Hippocampal formation (tissue), 2 donors: ENCODE data around the gene ITGAD.

Experiments
- DNase-seq, 2 donors: peaks; one replicate each; lab custom pipeline; 2025; lab: John Stamatoyannopoulos, UW

Gene ITGAD

GRCh38 chr16:31393056-31393455 is at the start of gene ITGAD:
ITGAD (plus strand) TSS chr16:31393335; CDS start chr16:31393361, 26 bp downstream.
- DNase-seq, result no peak

GRCh38 chr16:31344712-31345111 is 48.4 kb upstream of the ITGAD start:
- DNase-seq, result no peak

GRCh38 chr16:31347445-31347844 is 45.7 kb upstream of the ITGAD start:
- no peak for DNase-seq

- no peak for DNase-seq
Measured at GRCh38 chr16:31348579-31348978, 44.6 kb upstream of the ITGAD start.

- no peak for DNase-seq
Measured at GRCh38 chr16:31350275-31351005, 42.7 kb upstream of the ITGAD start.

GRCh38 chr16:31351246-31351941 is 41.7 kb upstream of the ITGAD start:
- DNase-seq, result no peak

GRCh38 chr16:31351942-31352325 is 41.2 kb upstream of the ITGAD start:
- no peak for DNase-seq

- DNase-seq, result peak in 1 of 2 donors; percentile 25
Measured at GRCh38 chr16:31352376-31353115, 40.6 kb upstream of the ITGAD start.

- DNase-seq, result no peak
Measured at GRCh38 chr16:31354394-31355291, 38.5 kb upstream of the ITGAD start, which contains the start of gene ITGAX. ITGAX (plus strand) TSS chr16:31355176; CDS start chr16:31355255, 79 bp downstream.

GRCh38 chr16:31355431-31356100 is 37.6 kb upstream of the ITGAD start:
- no peak for DNase-seq

- no peak for DNase-seq
Measured at GRCh38 chr16:31356566-31357323, 36.4 kb upstream of the ITGAD start.

- no peak for DNase-seq
Measured at GRCh38 chr16:31357324-31358109, 35.6 kb upstream of the ITGAD start.

GRCh38 chr16:31360251-31360650 is 32.9 kb upstream of the ITGAD start:
- DNase-seq, result no peak

- DNase-seq, result no peak
Measured at GRCh38 chr16:31361201-31362110, 31.7 kb upstream of the ITGAD start.

GRCh38 chr16:31362476-31363405 is 30.4 kb upstream of the ITGAD start:
- DNase-seq, result no peak

- DNase-seq, result no peak
Measured at GRCh38 chr16:31363721-31364120, 29.4 kb upstream of the ITGAD start.

- no peak for DNase-seq
Measured at GRCh38 chr16:31364421-31364820, 28.7 kb upstream of the ITGAD start.
